Coronary artery (tissue), 2 donors: Measurements from ENCODE around the gene ZNF487.

Experiments used
- DNase-seq: peaks from one replicate; pipeline ENCODE4 v3.0.0-alpha.2; 2017; ENCODE audit warnings: low spot score
- H3K27ac ChIP-seq, 2 donors: fragments of 200-600 bp; sonication (generic); one replicate each; pipeline ENCODE4 v1.5.1; 2016 to 2019
- H3K4me3 ChIP-seq: fragments of 200-600 bp; sonication (generic); 2 replicates; pipeline ENCODE4 v1.5.1; 2016; ENCODE audit warnings: mild to moderate bottlenecking, moderate library complexity
- TF ChIP-seq, protein P1 (sequence below): fragments of 200-600 bp; sonication (generic); IDR thresholded peaks from one replicate; pipeline ENCODE4 v1.5.1; 2019; ENCODE audit warnings: antibody characterized with exemption

Gene ZNF487

DNA sequence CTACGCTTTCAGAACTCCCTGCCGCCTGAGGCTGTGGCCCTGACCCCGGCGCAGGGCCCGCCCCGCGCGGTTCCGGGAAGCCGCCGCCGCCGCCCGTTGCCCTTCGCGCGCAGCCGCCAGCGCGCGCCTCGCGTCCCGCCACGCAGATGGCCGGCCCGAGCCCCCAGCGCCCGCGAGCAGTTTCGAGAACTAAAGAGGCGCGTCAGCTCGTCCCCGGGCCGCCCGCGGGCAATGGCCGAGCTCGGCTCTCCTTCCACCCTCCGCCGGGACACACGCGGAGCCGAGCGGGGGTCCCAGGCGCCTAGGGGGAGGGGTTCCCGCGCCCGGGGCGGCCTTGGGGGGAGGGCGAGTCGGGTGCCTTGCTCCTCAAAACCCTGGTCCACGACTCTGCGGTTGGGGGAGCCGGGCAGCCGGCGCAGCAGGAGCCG lies 29.7 kb upstream of the ZNF487 start:
- DNase-seq: no peak
- TF ChIP-seq, protein P1, sequence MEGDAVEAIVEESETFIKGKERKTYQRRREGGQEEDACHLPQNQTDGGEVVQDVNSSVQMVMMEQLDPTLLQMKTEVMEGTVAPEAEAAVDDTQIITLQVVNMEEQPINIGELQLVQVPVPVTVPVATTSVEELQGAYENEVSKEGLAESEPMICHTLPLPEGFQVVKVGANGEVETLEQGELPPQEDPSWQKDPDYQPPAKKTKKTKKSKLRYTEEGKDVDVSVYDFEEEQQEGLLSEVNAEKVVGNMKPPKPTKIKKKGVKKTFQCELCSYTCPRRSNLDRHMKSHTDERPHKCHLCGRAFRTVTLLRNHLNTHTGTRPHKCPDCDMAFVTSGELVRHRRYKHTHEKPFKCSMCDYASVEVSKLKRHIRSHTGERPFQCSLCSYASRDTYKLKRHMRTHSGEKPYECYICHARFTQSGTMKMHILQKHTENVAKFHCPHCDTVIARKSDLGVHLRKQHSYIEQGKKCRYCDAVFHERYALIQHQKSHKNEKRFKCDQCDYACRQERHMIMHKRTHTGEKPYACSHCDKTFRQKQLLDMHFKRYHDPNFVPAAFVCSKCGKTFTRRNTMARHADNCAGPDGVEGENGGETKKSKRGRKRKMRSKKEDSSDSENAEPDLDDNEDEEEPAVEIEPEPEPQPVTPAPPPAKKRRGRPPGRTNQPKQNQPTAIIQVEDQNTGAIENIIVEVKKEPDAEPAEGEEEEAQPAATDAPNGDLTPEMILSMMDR: no peak

GRCh38 chr10:43407576-43408330 lies 29.2 kb upstream of the ZNF487 start:
- TF ChIP-seq, protein P1: no peak
- Histone ChIP-seq H3K27ac (peak overlapping the region; percentile 95 to 97), H3K4me3 (peak overlapping the region; percentile 91)
- DNase-seq: peak; percentile 95

More for the DNA sequence above, 29.7 kb upstream of the ZNF487 start:
- Histone ChIP-seq H3K27ac (peak overlapping the region; percentile 95 to 97), H3K4me3 (peak overlapping the region; percentile 91)

- peak; percentile 78 for DNase-seq
- TF ChIP-seq, protein P1: no peak
- Histone ChIP-seq H3K27ac (peak overlapping the region; percentile 95 to 97), H3K4me3 (peak overlapping the region; percentile 91)
Observed at GRCh38 chr10:43408331-43408709, 28.6 kb upstream of the ZNF487 start.

GRCh38 chr10:43408710-43409384 lies 28.1 kb upstream of the ZNF487 start, which contains the start of gene HNRNPF:
TSS of gene HNRNPF (minus strand) at chr10:43409186. CDS start at chr10:43387884, 21,302 bp downstream.
- Histone ChIP-seq H3K27ac (peak within 1 kb of the TSS; percentile 95 to 97), H3K4me3 (peak within 1 kb of the TSS; percentile 91)
- TF ChIP-seq, protein P1: no peak
- DNase-seq: peak; percentile 96

DNA sequence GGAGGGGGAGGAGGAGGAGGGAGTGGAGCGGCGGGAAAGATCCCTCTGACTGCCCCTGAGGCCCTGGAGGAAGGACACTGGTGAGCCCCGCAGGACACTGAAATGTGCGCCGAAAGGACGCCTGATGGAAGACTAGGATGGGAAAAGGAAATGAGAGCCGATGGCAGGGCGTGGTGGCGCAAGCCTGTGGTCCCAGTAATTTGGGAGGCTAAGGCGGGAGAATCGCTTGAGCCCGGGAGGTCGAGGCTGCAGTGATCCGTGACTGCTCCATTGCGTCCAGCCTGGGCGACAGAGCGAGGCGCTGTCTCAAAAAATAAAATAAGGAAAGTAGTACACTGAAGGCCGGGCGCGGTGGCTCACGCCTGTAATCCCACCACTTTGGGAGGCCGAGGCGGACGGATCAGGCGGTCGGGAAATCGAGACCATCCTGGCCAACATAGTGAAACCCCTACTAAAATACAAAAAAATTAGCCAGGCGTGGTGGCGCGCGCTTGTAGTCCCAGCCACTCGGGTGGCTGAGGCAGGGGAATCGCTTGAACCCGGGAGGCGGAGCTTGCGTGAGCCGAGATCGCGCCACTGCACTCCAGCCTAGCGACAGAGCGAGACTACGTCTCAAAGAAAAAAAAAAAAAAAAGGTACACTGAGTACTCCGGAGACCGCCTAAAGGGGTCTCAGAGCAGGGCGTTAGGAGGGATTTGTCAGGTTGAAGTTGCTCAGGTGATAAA lies 27.4 kb upstream of the ZNF487 start:
- TF ChIP-seq, protein P1: no peak
- peak overlapping the region; percentile 95 to 97 for H3K27ac ChIP-seq
- H3K4me3 ChIP-seq: peak overlapping the region; percentile 91
- no peak for DNase-seq

GRCh38 chr10:43410345-43410744 lies 26.6 kb upstream of the ZNF487 start:
- H3K27ac ChIP-seq: no peak overlapping the region
- no peak for DNase-seq
- TF ChIP-seq, protein P1: no peak
- H3K4me3 ChIP-seq: no peak overlapping the region
